Measurements from ENCODE around the gene ATP13A3.

The ATP13A3 gene

DNA sequence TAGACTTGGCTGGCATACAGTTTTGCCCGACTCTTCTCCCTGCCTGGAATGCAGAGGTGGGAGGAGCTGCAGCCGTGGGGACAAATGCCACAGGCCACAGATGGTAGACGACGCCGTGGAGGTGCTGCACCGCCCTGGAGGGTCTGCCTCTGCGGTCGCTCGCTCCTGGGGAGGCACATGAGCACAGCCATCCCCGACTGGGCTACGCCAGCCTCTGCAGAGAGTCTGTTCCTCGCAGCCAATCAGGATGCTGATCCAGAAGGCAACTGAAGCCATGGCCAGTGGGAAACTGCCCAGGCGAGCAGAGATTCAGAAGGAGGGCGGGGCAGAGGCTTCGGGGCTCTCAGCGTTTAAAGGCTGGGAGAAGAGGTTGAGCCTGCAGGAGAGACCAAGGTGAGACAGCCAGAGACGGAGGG, 105.3 kb downstream of the ATP13A3 start:
- no peak overlapping the region for H3K9ac ChIP-seq (ENCODE audit: low read depth in 1 of 2, low read length in 2 of 2)
- no peak overlapping the region for H3K27ac ChIP-seq (ENCODE audit: low read depth in 2 of 2, low read length in 2 of 2)
- no peaks in the 10 kb centered on the region for H3K27me3 ChIP-seq (ENCODE audit: control insufficient read depth in 2 of 2, insufficient read depth in 2 of 2, low read length in 2 of 2)
- H3K4me1 ChIP-seq (ENCODE audit: control insufficient read depth in 2 of 2, insufficient read depth in 2 of 2, low read length in 2 of 2) = no peaks in the 10 kb centered on the region
- H3K9me3 ChIP-seq (ENCODE audit: control insufficient read depth in 2 of 2, low read length in 2 of 2) = no peaks in the 10 kb centered on the region
- no peaks in the 10 kb centered on the region for H3K36me3 ChIP-seq (ENCODE audit: control insufficient read depth in 2 of 2, insufficient read depth in 2 of 2, low read length in 2 of 2)
- H3K4me3 ChIP-seq (ENCODE audit: low read length in 2 of 2) = no peak overlapping the region

DNA sequence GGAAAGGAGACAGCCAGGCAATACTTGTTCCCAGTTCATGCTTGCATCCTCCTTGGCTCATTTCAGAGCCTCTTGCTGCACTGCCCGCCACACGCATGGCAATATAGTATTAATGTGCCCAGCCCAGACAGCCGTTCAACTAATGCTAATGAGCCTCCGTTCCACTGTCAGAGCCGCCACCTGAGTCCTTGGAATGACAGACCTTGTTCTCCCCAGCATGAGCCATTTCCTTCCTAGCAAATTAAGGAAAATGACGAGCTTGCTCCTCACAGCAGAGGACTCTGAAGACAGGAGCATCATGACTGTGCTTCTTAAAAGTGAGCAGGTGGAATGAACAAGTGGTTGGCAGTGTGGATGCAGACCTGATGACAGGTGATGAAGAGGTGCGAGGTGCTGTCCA, 106.5 kb downstream of the ATP13A3 start:
- H3K27ac ChIP-seq (ENCODE audit: low read depth in 2 of 2, low read length in 2 of 2) = no peak overlapping the region
- H3K9ac ChIP-seq (ENCODE audit: low read depth in 1 of 2, low read length in 2 of 2) = no peak overlapping the region
- H3K4me1 ChIP-seq (ENCODE audit: control insufficient read depth in 2 of 2, insufficient read depth in 2 of 2, low read length in 2 of 2) = no peaks in the 10 kb centered on the region
- H3K36me3 ChIP-seq (ENCODE audit: control insufficient read depth in 2 of 2, insufficient read depth in 2 of 2, low read length in 2 of 2) = no peaks in the 10 kb centered on the region
- H3K9me3 ChIP-seq (ENCODE audit: control insufficient read depth in 2 of 2, low read length in 2 of 2) = no peaks in the 10 kb centered on the region
- no peak overlapping the region for H3K4me3 ChIP-seq (ENCODE audit: low read length in 2 of 2)
- H3K27me3 ChIP-seq (ENCODE audit: control insufficient read depth in 2 of 2, insufficient read depth in 2 of 2, low read length in 2 of 2) = no peaks in the 10 kb centered on the region

DNA sequence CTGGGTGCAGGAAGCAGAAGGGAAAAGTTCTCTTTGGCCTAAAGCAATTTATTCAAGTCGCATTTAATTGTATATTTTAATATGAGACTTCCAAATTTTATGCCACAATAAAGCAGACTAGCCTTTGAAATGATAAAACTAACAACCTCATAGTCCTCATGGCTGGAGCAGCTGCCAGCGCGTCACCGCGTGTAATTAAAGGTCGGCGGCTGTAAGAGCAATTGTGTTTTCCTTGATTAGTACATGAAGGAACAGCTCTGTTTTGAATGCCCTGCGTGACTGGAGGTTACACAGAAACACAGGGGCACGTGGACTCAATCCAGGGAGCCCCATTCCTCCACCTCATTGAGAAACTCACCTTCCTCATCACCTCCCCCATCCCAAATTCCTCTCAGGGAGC, 107.2 kb downstream of the ATP13A3 start:
- Histone ChIP-seq H3K4me1 (ENCODE audit: control insufficient read depth in 2 of 2, insufficient read depth in 2 of 2, low read length in 2 of 2) (no peaks in the 10 kb centered on the region), H3K36me3 (ENCODE audit: control insufficient read depth in 2 of 2, insufficient read depth in 2 of 2, low read length in 2 of 2) (no peaks in the 10 kb centered on the region), H3K9me3 (ENCODE audit: control insufficient read depth in 2 of 2, low read length in 2 of 2) (no peaks in the 10 kb centered on the region), H3K27me3 (ENCODE audit: control insufficient read depth in 2 of 2, insufficient read depth in 2 of 2, low read length in 2 of 2) (no peaks in the 10 kb centered on the region), H3K9ac (ENCODE audit: low read depth in 1 of 2, low read length in 2 of 2) (no peak overlapping the region), H3K27ac (ENCODE audit: low read depth in 2 of 2, low read length in 2 of 2) (no peak overlapping the region), H3K4me3 (ENCODE audit: low read length in 2 of 2) (no peak overlapping the region)

DNA sequence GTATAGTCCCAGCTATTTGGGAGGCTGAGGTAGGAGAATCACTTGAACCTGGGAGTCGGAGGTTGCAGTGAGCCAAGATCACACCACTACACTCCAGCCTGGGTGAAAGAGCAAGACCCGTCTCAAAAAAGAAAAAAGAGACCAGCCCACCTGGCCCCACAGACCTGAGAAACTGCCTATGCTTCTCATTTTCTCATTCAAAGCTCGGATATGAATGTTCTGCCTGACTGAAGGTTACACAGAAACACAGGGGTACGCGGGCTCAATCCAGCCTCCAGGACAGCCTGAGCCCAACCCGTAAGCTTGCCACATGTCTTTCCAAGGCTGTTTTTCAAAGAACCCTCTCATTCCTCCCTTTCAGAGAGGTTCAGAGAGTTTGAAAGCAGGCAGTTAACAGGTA, 107.6 kb downstream of the ATP13A3 start:
- Histone ChIP-seq H3K9ac (ENCODE audit: low read depth in 1 of 2, low read length in 2 of 2) (no peak overlapping the region), H3K4me1 (ENCODE audit: control insufficient read depth in 2 of 2, insufficient read depth in 2 of 2, low read length in 2 of 2) (no peaks in the 10 kb centered on the region), H3K36me3 (ENCODE audit: control insufficient read depth in 2 of 2, insufficient read depth in 2 of 2, low read length in 2 of 2) (no peaks in the 10 kb centered on the region), H3K9me3 (ENCODE audit: control insufficient read depth in 2 of 2, low read length in 2 of 2) (no peaks in the 10 kb centered on the region), H3K27me3 (ENCODE audit: control insufficient read depth in 2 of 2, insufficient read depth in 2 of 2, low read length in 2 of 2) (no peaks in the 10 kb centered on the region), H3K27ac (ENCODE audit: low read depth in 2 of 2, low read length in 2 of 2) (no peak overlapping the region), H3K4me3 (ENCODE audit: low read length in 2 of 2) (no peak overlapping the region)

DNA sequence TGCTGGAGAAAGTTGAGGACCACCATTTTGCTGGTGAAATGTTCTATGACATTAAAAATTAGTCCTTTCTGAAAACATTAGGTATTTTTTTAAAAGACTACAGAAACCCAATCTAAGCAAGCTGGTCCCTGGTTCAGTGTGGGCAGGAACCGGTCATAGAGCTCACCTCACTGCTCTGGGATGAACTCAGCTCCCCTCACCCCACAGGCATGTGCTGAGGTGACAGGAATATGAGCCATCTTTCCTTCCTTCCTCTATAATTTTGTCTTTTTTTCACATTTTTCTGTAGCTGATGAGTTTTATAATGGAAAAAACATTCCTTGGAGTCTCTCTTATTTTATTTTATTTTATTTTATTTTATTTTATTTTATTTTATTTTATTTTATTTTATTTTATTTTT, 109.1 kb downstream of the ATP13A3 start:
- H3K27ac ChIP-seq (ENCODE audit: low read depth in 2 of 2, low read length in 2 of 2) = no peak overlapping the region
- H3K9ac ChIP-seq (ENCODE audit: low read depth in 1 of 2, low read length in 2 of 2) = no peak overlapping the region
- no peaks in the 10 kb centered on the region for H3K27me3 ChIP-seq (ENCODE audit: control insufficient read depth in 2 of 2, insufficient read depth in 2 of 2, low read length in 2 of 2)
- no peaks in the 10 kb centered on the region for H3K36me3 ChIP-seq (ENCODE audit: control insufficient read depth in 2 of 2, insufficient read depth in 2 of 2, low read length in 2 of 2)
- H3K9me3 ChIP-seq (ENCODE audit: control insufficient read depth in 2 of 2, low read length in 2 of 2) = no peaks in the 10 kb centered on the region
- H3K4me3 ChIP-seq (ENCODE audit: low read length in 2 of 2) = no peak overlapping the region
- H3K4me1 ChIP-seq (ENCODE audit: control insufficient read depth in 2 of 2, insufficient read depth in 2 of 2, low read length in 2 of 2) = no peaks in the 10 kb centered on the region

DNA sequence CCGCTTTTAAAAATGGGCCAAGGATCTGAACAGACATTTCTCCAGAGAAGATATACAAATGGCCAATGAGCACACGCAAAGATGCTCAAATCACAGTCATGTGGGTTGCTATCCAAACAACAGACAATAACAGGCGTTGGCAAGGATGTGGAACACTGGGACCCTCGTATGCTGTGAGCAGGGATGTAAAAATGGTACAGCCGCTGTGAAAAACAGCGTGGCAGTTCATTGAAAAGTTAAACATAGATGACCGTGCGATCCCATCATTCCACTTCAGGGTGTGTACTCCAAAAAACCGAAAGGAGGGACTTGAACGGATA, 110.6 kb downstream of the ATP13A3 start:
- Histone ChIP-seq H3K36me3 (ENCODE audit: control insufficient read depth in 2 of 2, insufficient read depth in 2 of 2, low read length in 2 of 2) (no peaks in the 10 kb centered on the region), H3K4me3 (ENCODE audit: low read length in 2 of 2) (no peak overlapping the region), H3K4me1 (ENCODE audit: control insufficient read depth in 2 of 2, insufficient read depth in 2 of 2, low read length in 2 of 2) (no peaks in the 10 kb centered on the region), H3K27ac (ENCODE audit: low read depth in 2 of 2, low read length in 2 of 2) (no peak overlapping the region), H3K9ac (ENCODE audit: low read depth in 1 of 2, low read length in 2 of 2) (no peak overlapping the region), H3K27me3 (ENCODE audit: control insufficient read depth in 2 of 2, insufficient read depth in 2 of 2, low read length in 2 of 2) (no peaks in the 10 kb centered on the region), H3K9me3 (ENCODE audit: control insufficient read depth in 2 of 2, low read length in 2 of 2) (no peaks in the 10 kb centered on the region)

DNA sequence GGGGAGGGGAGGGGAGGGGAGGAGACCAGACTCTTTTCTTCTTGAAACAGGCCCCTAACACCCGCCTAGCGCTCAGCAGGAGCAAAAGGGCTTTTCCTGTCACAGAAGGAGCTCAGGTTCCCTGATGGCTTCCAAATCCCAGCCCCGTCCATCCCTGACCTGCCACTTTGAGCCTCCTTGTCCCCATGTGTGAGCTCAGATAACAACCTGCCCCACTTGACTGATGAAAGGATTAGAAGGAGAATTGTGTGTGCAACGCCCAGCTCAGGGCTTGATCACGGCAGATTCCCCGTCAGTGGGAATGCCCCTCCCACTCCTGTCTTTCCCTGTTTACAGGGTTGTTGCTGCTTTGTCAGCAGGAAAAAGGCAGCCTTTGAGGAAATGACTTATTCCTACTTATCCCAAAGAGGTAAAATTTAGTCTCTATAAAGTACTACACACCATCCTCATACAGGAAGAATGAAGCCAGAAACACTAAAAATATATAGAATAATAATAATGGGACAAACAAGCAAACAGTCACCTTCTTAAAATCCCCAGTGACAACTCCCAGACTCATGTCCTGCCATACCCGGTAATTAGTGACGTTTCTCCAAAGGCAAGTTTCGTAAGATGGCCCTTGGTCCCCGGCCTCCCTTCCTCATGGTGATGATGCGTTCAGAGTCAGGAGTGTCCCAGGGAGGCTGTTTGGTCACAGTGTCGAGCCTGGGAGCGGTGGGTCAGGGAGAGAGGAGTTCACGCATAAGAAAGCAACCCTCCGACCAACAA, 111.1 kb downstream of the ATP13A3 start:
- H3K27me3 ChIP-seq (ENCODE audit: control insufficient read depth in 2 of 2, insufficient read depth in 2 of 2, low read length in 2 of 2) = no peaks in the 10 kb centered on the region
- H3K27ac ChIP-seq (ENCODE audit: low read depth in 2 of 2, low read length in 2 of 2) = no peak overlapping the region
- no peaks in the 10 kb centered on the region for H3K9me3 ChIP-seq (ENCODE audit: control insufficient read depth in 2 of 2, low read length in 2 of 2)
- no peaks in the 10 kb centered on the region for H3K4me1 ChIP-seq (ENCODE audit: control insufficient read depth in 2 of 2, insufficient read depth in 2 of 2, low read length in 2 of 2)
- H3K9ac ChIP-seq (ENCODE audit: low read depth in 1 of 2, low read length in 2 of 2) = no peak overlapping the region
- no peaks in the 10 kb centered on the region for H3K36me3 ChIP-seq (ENCODE audit: control insufficient read depth in 2 of 2, insufficient read depth in 2 of 2, low read length in 2 of 2)
- no peak overlapping the region for H3K4me3 ChIP-seq (ENCODE audit: low read length in 2 of 2)

DNA sequence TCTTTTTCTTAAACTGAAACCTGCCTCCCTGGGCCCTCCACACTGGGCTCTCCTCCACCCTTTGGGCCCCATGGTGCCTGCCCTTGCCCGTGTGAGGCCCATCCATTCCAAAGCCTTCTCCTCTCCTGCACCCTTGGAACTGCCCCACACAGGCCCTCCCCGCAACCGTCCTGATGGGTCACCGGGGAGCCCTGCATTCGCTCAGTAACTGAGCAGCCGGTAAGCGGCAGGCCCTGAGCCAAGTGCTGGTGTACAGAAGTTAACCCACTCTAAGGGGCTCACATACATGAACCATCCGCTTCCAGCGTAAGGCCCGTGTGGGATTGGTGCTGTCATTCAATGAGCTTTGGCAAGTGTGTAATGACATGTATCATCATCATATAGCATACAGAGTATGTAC, 111.9 kb downstream of the ATP13A3 start:
- Histone ChIP-seq H3K9me3 (ENCODE audit: control insufficient read depth in 2 of 2, low read length in 2 of 2) (no peaks in the 10 kb centered on the region), H3K4me1 (ENCODE audit: control insufficient read depth in 2 of 2, insufficient read depth in 2 of 2, low read length in 2 of 2) (no peaks in the 10 kb centered on the region), H3K27ac (ENCODE audit: low read depth in 2 of 2, low read length in 2 of 2) (no peak overlapping the region), H3K4me3 (ENCODE audit: low read length in 2 of 2) (no peak overlapping the region), H3K36me3 (ENCODE audit: control insufficient read depth in 2 of 2, insufficient read depth in 2 of 2, low read length in 2 of 2) (no peaks in the 10 kb centered on the region), H3K9ac (ENCODE audit: low read depth in 1 of 2, low read length in 2 of 2) (no peak overlapping the region), H3K27me3 (ENCODE audit: control insufficient read depth in 2 of 2, insufficient read depth in 2 of 2, low read length in 2 of 2) (no peaks in the 10 kb centered on the region)

DNA sequence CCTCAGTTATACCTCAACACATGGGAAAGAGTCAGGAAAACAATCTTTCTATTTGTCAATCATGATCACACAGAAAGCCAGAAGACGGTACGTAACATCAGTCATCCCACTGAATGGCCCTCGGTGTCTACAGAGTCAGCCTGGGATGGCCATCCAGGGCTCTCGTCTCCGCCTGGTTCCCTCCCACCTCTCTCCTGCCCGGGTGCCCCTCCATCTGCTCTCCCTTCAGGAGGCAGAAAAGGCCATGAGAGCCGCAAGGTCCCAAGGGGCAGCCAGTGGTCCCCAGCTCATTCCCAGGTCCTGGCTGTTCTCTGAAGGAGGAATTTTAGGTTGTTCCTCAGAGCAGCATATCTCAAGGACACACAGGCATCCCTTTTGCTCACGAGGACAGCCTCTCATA, 112.9 kb downstream of the ATP13A3 start:
- Histone ChIP-seq H3K9me3 (ENCODE audit: control insufficient read depth in 2 of 2, low read length in 2 of 2) (no peaks in the 10 kb centered on the region), H3K27me3 (ENCODE audit: control insufficient read depth in 2 of 2, insufficient read depth in 2 of 2, low read length in 2 of 2) (peaks cover 5 to 8% of the 10 kb centered on the region in 2 donors), H3K9ac (ENCODE audit: low read depth in 1 of 2, low read length in 2 of 2) (no peak overlapping the region), H3K27ac (ENCODE audit: low read depth in 2 of 2, low read length in 2 of 2) (no peak overlapping the region), H3K36me3 (ENCODE audit: control insufficient read depth in 2 of 2, insufficient read depth in 2 of 2, low read length in 2 of 2) (no peaks in the 10 kb centered on the region), H3K4me1 (ENCODE audit: control insufficient read depth in 2 of 2, insufficient read depth in 2 of 2, low read length in 2 of 2) (peaks cover 0 to 2% of the 10 kb centered on the region in 2 donors), H3K4me3 (ENCODE audit: low read length in 2 of 2) (no peak overlapping the region)

DNA sequence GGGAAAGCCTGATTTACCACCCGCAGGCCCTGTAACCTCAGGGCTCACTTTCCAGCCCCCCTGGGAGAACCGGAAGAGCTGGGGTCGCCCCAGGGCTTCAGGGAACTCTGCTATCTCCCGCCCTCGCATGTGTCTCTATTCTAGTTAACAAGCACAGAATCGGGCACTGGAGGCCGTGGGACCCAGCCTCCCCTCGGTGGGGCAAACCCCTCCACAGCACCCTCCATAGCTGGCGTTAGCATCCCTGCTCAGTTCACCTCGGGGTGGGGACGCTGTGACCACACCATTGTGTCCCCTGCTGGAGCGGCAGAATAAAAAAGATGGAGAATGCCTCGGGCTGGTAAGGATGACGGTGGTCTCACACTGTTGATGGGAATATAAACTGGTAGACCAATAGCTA, 113.8 kb downstream of the ATP13A3 start:
- Histone ChIP-seq H3K27me3 (ENCODE audit: control insufficient read depth in 2 of 2, insufficient read depth in 2 of 2, low read length in 2 of 2) (peaks cover 8 to 9% of the 10 kb centered on the region in 2 donors), H3K4me3 (ENCODE audit: low read length in 2 of 2) (no peak overlapping the region), H3K9me3 (ENCODE audit: control insufficient read depth in 2 of 2, low read length in 2 of 2) (no peaks in the 10 kb centered on the region), H3K9ac (ENCODE audit: low read depth in 1 of 2, low read length in 2 of 2) (no peak overlapping the region), H3K27ac (ENCODE audit: low read depth in 2 of 2, low read length in 2 of 2) (no peak overlapping the region), H3K36me3 (ENCODE audit: control insufficient read depth in 2 of 2, insufficient read depth in 2 of 2, low read length in 2 of 2) (no peaks in the 10 kb centered on the region), H3K4me1 (ENCODE audit: control insufficient read depth in 2 of 2, insufficient read depth in 2 of 2, low read length in 2 of 2) (peaks cover 0 to 2% of the 10 kb centered on the region in 2 donors)

DNA sequence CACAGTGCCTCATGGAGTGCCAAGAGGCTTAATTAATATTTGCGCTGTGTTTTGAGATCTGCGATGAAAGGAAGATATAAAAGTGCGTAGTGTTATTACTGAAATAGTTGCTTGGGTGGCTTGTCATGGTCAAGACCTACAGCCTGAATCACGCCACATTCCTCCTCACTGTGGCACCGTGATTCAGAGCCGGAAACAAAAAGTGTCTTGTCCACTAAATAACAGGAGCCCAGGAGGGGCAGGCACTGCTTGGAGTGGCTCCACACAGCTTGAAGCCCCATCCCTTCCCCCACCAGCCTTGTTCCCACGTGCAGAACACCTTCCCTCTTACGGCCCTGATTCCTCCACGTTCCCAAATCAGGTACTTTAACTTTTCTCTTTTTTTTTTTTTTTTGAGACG, 116.0 kb downstream of the ATP13A3 start:
- Histone ChIP-seq H3K9me3 (ENCODE audit: control insufficient read depth in 2 of 2, low read length in 2 of 2) (no peaks in the 10 kb centered on the region), H3K27ac (ENCODE audit: low read depth in 2 of 2, low read length in 2 of 2) (no peak overlapping the region), H3K36me3 (ENCODE audit: control insufficient read depth in 2 of 2, insufficient read depth in 2 of 2, low read length in 2 of 2) (no peaks in the 10 kb centered on the region), H3K4me3 (ENCODE audit: low read length in 2 of 2) (no peak overlapping the region), H3K27me3 (ENCODE audit: control insufficient read depth in 2 of 2, insufficient read depth in 2 of 2, low read length in 2 of 2) (peaks cover 8 to 11% of the 10 kb centered on the region in 2 donors), H3K9ac (ENCODE audit: low read depth in 1 of 2, low read length in 2 of 2) (no peak overlapping the region), H3K4me1 (ENCODE audit: control insufficient read depth in 2 of 2, insufficient read depth in 2 of 2, low read length in 2 of 2) (peaks cover 2 to 3% of the 10 kb centered on the region in 2 donors)

Data from mucosa of rectum (tissue), 2 donors.